HepG2 (cell line): ENCODE results near the gene ADAMTS12. TPM values are rescaled to one million over a fixed set of nuclear protein-coding genes. Genes with fewer than 3 reads are reported as not detected.

Experiments used
- AKNA ChIP-seq: sonication (generic); formaldehyde crosslinking; IDR thresholded peaks from 2 replicates; pipeline ENCODE4 v1.4.0; 2020; ENCODE audit warnings: missing genetic modification reagents, borderline replicate concordance
- FOXM1 ChIP-seq: sonication (generic); formaldehyde crosslinking; IDR thresholded peaks from 2 replicates; pipeline ENCODE4 v1.5.0; 2020; ENCODE audit warnings: missing genetic modification reagents
- KLF12 ChIP-seq: sonication (generic); formaldehyde crosslinking; IDR thresholded peaks from 2 replicates; pipeline ENCODE4 v1.4.0; 2020; ENCODE audit warnings: missing genetic modification reagents, borderline replicate concordance
- MAX ChIP-seq: IDR thresholded peaks from 2 replicates; pipeline ENCODE4 v1.6.1; 2012; ENCODE audit warnings: inconsistent platforms
- MXI1 ChIP-seq: IDR thresholded peaks from 3 replicates; pipeline ENCODE4 v1.6.1; 2012; ENCODE audit warnings: low read depth, low read length, inconsistent platforms, borderline replicate concordance
- PBX3 ChIP-seq: sonication (generic); formaldehyde crosslinking; IDR thresholded peaks from 2 replicates; pipeline ENCODE4 v1.8.1; 2023; ENCODE audit warnings: missing genetic modification reagents, inconsistent platforms, borderline replicate concordance
- SRSF4 ChIP-seq: fragments of 200-400 bp; formaldehyde crosslinking; IDR thresholded peaks from one replicate; pipeline ENCODE4 v1.6.1; 2018; ENCODE audit warnings: mild to moderate bottlenecking, low read depth, low read length, moderate library complexity; ENCODE audit not compliant: poor library complexity, severe bottlenecking
- STAT6 ChIP-seq: sonication (generic); formaldehyde crosslinking; IDR thresholded peaks from 2 replicates; pipeline ENCODE4 v1.4.0; 2020; ENCODE audit warnings: missing genetic modification reagents, mild to moderate bottlenecking, borderline replicate concordance
- ZHX2 ChIP-seq, 2 experiments: sonication (generic) in 1 of 2; formaldehyde crosslinking in 1 of 2; IDR thresholded peaks; 2 replicates each; pipeline versions ENCODE4 v1.6.1 to v1.9.0; 2014 to 2022; ENCODE audit warnings: antibody characterized with exemption in 1 of 2, borderline replicate concordance in 1 of 2, inconsistent platforms in 1 of 2, low read depth in 1 of 2, missing genetic modification reagents in 1 of 2
- ZNF572 ChIP-seq: sonication (generic); formaldehyde crosslinking; IDR thresholded peaks from 2 replicates; pipeline ENCODE4 v1.5.1; 2020; ENCODE audit warnings: mild to moderate bottlenecking, missing genetic modification reagents
- ZNF597 ChIP-seq: sonication (generic); formaldehyde crosslinking; IDR thresholded peaks from 2 replicates; pipeline ENCODE4 v1.5.0; 2020; ENCODE audit warnings: missing genetic modification reagents
- polyA plus RNA-seq, 8 experiments: library from polyadenylated mRNA; depleted of rRNA in 3 of 8; stranded (reverse) in 7 of 8; unstranded in 1 of 8; fragments of >200 nt; fragmentation: Illumina TruSeq in 4 of 8; extraction: Trizol in 4 of 8; gene quantifications; 2 replicates each; pipeline versions ENCODE4 v1.2.1 to v1.2.3, GENCODE V29; 2011 to 2016; ENCODE audit warnings: low read depth in 4 of 8, missing spikeins in 1 of 8, mixed read lengths in 1 of 8; ENCODE audit not compliant: insufficient read depth in 1 of 8
- total RNA-seq, 5 experiments: library from RNA; depleted of rRNA; stranded (reverse); fragments of >200 nt; fragmentation: Illumina TruSeq; extraction: Trizol; gene quantifications; 2 replicates each; pipeline ENCODE4 v1.2.3, GENCODE V29; 2016; ENCODE audit warnings: low read depth in 1 of 5

Gene ADAMTS12
- total and polyA plus RNA-seq, 2 of the 13 experiments (the other 11 are each of a cell fraction or from before 2014, with no cell fraction given), result 0.03 TPM; not detected in 1

GRCh38 chr5:33582417-33582816 lies 309.4 kb downstream of the ADAMTS12 start (continued):
- TF ChIP-seq ZHX2 (IDR thresholded peaks at IDR 0.05; ENCODE audit: low read depth), result no peak
- TF ChIP-seq ZHX2 (CRISPR knock-in tag; IDR thresholded peaks at IDR 0.05; ENCODE audit: borderline replicate concordance), result no peak
- TF ChIP-seq KLF12 (CRISPR knock-in tag), result no peak
- TF ChIP-seq AKNA, result no peak
- no peak for TF ChIP-seq ZNF572 (CRISPR knock-in tag)
- no peak for TF ChIP-seq FOXM1
- TF ChIP-seq MXI1, result no peak
- TF ChIP-seq SRSF4, result no peak
- no peak for TF ChIP-seq STAT6 (CRISPR knock-in tag)
- TF ChIP-seq PBX3, result no peak
- no peak for TF ChIP-seq ZNF597 (CRISPR knock-in tag)
- TF ChIP-seq MAX, result 0 out of 2 replicates have a peak, but pooled peaks have one; percentile 12
